ENCODE measurements around the gene RCAN2. TPM values are rescaled to one million over a fixed set of nuclear protein-coding genes. Genes with fewer than 3 reads are reported as not detected.

Gene RCAN2
- total RNA-seq, 1 donor from 2014 or later = 11.7 TPM

- TF ChIP-seq CTCF (IDR thresholded peaks at IDR 0.05) = no peak
- ATAC-seq (no peak), DNase-seq (no peak)
- no peaks in the 10 kb centered on the region for H3K9me3 ChIP-seq
- intact Hi-C loops (cut with DNase I) = no loop called here
- no peaks in the 10 kb centered on the region for H3K36me3 ChIP-seq
- H3K4me1 ChIP-seq = no peaks in the 10 kb centered on the region
- H3K27me3 ChIP-seq = no peaks in the 10 kb centered on the region
- H3K27ac ChIP-seq = no peak overlapping the region
- no peak overlapping the region for H3K4me3 ChIP-seq
Measured at GRCh38 chr6:46191961-46192360, 299.3 kb downstream of the RCAN2 start.

GRCh38 chr6:46190889-46191288 is 300.4 kb downstream of the RCAN2 start:
- no peaks in the 10 kb centered on the region for H3K36me3 ChIP-seq
- DNase-seq (no peak), ATAC-seq (no peak)
- no peak overlapping the region for H3K4me3 ChIP-seq
- no peaks in the 10 kb centered on the region for H3K27me3 ChIP-seq
- no peaks in the 10 kb centered on the region for H3K9me3 ChIP-seq
- intact Hi-C loops (cut with DNase I) = no loop called here
- no peak overlapping the region for H3K27ac ChIP-seq
- no peaks in the 10 kb centered on the region for H3K4me1 ChIP-seq
- TF ChIP-seq CTCF (IDR thresholded peaks at IDR 0.05) = no peak

- H3K4me3 ChIP-seq = no peak overlapping the region
- H3K27me3 ChIP-seq = no peaks in the 10 kb centered on the region
- no peak for TF ChIP-seq CTCF (IDR thresholded peaks at IDR 0.05)
- H3K27ac ChIP-seq = no peak overlapping the region
- no peaks in the 10 kb centered on the region for H3K9me3 ChIP-seq
- DNase-seq = no peak
- H3K36me3 ChIP-seq = no peaks in the 10 kb centered on the region
- ATAC-seq = no peak
- intact Hi-C loops (cut with DNase I) = no loop called here
- no peaks in the 10 kb centered on the region for H3K4me1 ChIP-seq
Measured at GRCh38 chr6:46189726-46190125, 301.5 kb downstream of the RCAN2 start.

GRCh38 chr6:46186583-46186982 is 304.7 kb downstream of the RCAN2 start:
- Histone ChIP-seq H3K27me3 (no peaks in the 10 kb centered on the region), H3K4me1 (peaks cover 5% of the 10 kb centered on the region), H3K4me3 (no peak overlapping the region), H3K9me3 (no peaks in the 10 kb centered on the region), H3K36me3 (no peaks in the 10 kb centered on the region), H3K27ac (no peak overlapping the region)
- ATAC-seq (no peak), DNase-seq (no peak)
- intact Hi-C loops (cut with DNase I) = no loop called here
- TF ChIP-seq CTCF (IDR thresholded peaks at IDR 0.05) = no peak

DNA sequence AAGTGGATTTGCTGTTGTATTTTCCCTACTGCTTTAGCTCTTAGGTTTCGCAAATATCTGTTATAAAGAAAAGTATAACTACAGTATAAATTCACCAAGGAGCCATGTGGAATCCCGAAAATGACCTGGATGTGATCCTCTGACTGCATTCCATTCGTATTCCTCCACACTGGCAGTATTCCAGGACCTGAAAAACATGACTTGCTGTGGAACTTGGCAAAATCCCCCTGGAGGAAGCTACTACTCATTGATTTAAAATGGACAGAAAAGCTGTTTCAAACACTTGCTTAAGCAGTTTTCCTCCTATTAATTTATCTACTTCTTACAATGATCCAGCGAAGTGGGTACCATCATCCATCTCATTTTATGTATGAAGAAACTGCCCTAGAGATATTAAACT is 307.1 kb downstream of the RCAN2 start:
- H3K9me3 ChIP-seq = no peaks in the 10 kb centered on the region
- ATAC-seq = no peak
- DNase-seq = no peak
- no peak overlapping the region for H3K4me3 ChIP-seq
- no peaks in the 10 kb centered on the region for H3K27me3 ChIP-seq
- intact Hi-C loops (cut with DNase I) = no loop called here
- H3K27ac ChIP-seq = no peak overlapping the region
- no peaks in the 10 kb centered on the region for H3K36me3 ChIP-seq
- TF ChIP-seq CTCF (IDR thresholded peaks at IDR 0.05) = no peak
- peaks cover 5% of the 10 kb centered on the region for H3K4me1 ChIP-seq

GRCh38 chr6:46175976-46176375 is 315.3 kb downstream of the RCAN2 start:
- no peaks in the 10 kb centered on the region for H3K4me1 ChIP-seq
- no peaks in the 10 kb centered on the region for H3K9me3 ChIP-seq
- DNase-seq (no peak), ATAC-seq (no peak)
- no peak for TF ChIP-seq CTCF (IDR thresholded peaks at IDR 0.05)
- H3K27me3 ChIP-seq = no peaks in the 10 kb centered on the region
- no peaks in the 10 kb centered on the region for H3K36me3 ChIP-seq
- intact Hi-C loops (cut with DNase I) = no loop called here
- no peak overlapping the region for H3K27ac ChIP-seq
- H3K4me3 ChIP-seq = no peak overlapping the region

All from upper lobe of right lung (tissue), 1 donor.